Medulla oblongata (tissue), 1 donor: ENCODE results near the gene WRNIP1.

Source experiments
- DNase-seq: peaks from one replicate; pipeline ENCODE4 v3.0.0-alpha.2; 2015; ENCODE audit errors: extremely low spot score

The WRNIP1 gene

DNA sequence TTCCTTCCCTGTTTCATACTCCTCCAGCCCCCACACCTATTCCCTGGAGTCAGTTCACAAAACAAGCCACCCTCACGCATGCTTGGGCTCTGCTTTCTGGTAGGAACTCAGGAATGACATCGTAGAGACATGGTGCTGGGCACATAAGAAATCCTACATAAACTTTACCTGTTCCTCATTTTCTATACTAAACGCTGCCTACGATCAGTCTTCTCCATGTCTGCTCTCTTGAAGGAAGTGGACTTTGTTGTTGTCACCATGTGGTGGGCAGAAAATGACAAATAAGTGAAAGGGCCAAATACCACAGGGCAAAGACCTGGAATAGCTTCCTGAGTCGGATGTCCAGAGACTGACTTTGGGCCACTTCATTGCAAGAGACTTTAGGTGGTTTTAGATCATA is 24.6 kb upstream of the WRNIP1 start:
- no peak for DNase-seq

GRCh38 chr6:2741756-2742155 is 23.4 kb upstream of the WRNIP1 start:
- DNase-seq: no peak

DNA sequence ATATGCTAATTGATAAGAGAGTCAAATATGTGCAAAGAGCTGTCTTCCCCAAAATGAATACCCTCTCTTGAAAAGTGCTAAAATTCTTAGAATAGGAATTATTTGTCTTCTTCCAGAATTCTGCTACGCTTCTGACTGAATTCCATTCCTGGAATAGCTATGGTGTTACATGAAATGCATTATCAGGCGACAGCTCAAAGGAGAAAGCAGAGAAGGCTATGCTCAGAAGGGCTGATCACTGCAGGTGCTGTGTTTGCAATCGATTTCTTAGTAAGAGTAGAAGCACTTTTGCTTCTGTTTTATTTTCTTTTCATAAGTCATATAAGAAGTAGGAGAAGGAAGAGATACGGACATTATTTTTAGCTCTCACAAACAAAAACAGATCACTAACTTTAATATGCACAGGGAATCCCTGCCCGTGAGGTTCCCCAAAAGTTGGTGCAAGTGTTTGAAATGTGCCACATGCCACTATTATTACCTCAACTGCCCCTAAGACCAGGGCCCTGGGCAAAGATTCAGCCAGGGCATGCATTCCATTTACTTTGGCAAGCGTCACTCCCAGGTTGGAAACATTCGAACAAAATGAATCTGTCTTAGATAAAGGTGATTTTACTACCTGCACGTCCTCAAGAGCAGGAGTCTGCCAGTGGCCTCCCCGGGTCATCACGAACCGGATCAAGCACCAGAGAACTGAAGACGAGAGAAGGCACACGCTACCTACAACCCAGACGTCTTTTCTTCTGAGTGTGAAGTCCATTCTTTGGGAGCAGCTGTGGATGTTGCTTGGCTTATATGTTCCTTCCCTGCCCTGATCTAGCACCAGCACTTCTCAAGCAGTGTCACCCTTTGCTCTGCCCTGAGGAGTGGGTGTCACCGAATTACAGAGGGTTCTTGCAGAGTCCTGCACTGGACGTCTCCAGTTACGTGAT is 21.6 kb upstream of the WRNIP1 start:
- DNase-seq: no peak

DNA sequence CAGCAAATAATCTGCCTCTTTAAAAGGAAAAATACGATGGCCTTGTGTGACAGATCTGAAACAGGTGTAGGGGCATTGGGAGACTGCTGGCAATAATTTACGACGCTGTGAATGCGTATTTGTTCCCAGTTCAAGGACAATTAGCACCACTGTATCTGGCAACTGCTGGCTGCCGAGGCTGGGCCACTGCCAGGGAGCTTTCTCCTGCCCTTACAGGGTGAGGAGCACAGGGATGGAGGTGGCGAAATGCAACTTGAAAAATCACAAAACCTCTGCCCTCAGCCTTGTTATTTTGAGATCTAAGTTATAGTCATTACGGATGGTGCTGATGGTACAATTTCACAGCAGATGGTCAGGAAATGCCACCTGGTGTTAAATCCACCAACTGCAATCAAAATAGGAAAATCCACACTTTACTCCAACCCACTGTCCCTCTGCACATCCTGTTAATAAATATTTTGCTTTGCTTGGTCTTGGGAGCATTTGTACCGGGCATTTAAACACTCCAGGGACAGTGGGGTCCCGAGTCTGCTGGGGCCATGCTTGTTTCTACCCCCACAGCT is 20.9 kb upstream of the WRNIP1 start:
- peak; percentile 69 for DNase-seq

GRCh38 chr6:2744778-2745177 is 20.4 kb upstream of the WRNIP1 start:
- no peak for DNase-seq

GRCh38 chr6:2745246-2745645 is 19.9 kb upstream of the WRNIP1 start:
- no peak for DNase-seq

- no peak for DNase-seq
Observed at GRCh38 chr6:2746557-2747061, 18.6 kb upstream of the WRNIP1 start.

DNA sequence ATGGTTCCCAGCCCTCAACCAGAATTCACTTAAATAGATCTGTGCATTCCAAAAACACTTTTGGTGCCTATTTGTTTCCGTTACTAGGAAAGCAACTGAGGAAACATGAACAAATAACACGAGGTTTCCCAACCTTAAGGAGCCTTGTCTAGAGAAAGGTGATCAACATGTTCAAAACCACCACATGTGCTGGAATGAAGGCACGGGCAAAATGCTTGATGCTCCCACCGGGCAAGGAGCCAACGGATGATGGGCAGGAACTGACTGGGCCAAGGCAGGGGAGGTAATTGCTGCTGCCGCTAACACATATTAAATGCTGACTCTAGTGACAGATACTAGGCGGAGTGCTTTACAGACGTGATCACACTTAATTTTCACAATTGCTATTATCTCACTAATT is 17.0 kb upstream of the WRNIP1 start:
- no peak for DNase-seq

DNA sequence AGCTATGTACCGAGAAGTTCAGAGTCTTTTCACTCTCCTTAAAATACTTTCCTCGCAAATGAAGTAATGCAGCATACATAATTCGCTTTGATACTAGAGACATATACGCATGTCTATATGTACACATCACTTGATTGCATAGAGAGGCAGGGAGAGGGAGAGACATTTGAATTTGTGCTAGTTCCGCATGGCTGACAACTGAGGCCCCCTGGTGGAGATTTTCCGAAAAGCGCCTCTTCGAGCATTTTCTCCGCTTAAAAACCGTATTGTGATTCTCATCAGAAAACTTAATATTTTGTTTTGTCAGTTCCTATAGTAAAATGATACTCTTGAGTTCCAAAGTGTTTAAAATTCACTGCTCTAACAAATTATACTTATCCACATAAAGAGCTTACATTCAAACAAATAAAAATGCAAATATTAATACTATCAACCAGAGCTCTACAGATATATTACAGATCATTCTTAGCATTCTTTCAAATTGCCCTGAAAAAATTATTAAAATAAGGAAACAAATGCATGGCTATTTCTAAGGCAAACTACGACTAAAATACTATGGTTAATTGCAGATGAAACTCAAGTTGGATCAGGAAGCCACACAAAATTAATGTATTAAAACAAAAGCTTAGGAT is 15.1 kb upstream of the WRNIP1 start:
- peak; percentile 88 for DNase-seq

DNA sequence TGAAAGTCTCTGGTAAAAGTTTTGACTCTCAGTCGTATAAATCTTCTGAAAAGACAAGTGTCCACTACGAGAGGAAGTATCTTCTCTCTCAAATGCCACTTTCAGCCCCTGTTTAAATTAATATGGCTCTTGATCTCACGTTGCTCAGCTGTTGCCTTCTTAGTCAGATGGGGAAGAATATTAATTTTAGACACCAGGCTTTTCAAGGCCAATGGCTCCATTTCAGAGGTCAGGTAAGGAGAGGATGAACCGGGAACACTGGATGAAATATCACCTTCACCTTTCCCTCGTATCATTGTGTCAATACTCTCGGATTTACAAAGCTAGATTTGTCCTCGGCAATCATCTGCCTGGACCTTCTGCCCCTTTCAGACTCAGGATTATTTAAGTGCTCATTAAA is 14.4 kb upstream of the WRNIP1 start, which contains the start of gene MYLK4:
MYLK4 (minus strand) TSS at position 91 of the 400 bp plus-strand sequence. CDS start 1,628 bp downstream, outside the sequence.
- no peak for DNase-seq

DNA sequence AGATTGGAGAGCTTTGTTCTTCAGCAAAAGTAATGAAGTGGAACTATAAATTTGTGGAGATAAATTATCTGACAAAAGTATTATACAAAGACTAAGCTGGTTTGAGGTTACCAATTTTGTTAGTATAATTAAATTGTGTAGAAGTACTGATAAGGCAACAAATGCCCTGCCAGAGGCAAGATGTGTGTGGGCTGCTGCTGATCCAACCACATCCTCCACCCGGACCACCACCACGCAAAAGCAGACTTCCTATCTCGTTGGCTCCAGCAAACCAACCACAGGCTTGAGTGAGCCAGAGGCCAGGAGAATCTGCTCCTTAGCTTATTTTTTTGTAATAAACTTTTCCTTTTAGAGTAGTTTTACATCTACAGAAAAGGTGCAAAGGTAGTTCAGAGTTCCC is 13.3 kb upstream of the WRNIP1 start:
- DNase-seq: no peak

GRCh38 chr6:2752477-2753109 is 12.6 kb upstream of the WRNIP1 start:
- DNase-seq: no peak

DNA sequence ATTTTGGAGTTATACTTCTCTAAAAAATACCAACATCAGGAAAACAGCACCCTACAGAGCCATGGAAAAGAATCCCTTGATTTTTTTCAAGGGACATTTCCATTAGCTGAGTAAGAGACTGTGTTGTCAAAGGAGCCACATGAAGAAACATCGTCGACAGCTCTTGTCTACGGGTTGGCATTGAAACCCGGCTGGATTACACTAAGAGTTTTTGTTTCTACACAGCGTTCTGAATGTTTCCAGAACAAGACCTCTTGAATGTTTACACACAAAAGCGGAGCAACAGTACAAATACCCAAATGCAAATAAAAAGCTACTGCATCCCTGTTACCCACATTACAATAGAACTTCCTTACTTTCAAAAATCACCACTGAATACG is 12.1 kb upstream of the WRNIP1 start:
- peak; percentile 81 for DNase-seq

- no peak for DNase-seq
Observed at GRCh38 chr6:2753743-2754142, 11.4 kb upstream of the WRNIP1 start.

- no peak for DNase-seq
Observed at GRCh38 chr6:2754393-2754792, 10.8 kb upstream of the WRNIP1 start.

- DNase-seq: no peak
Observed at GRCh38 chr6:2754911-2755310, 10.3 kb upstream of the WRNIP1 start.

- no peak for DNase-seq
Observed at GRCh38 chr6:2755456-2755855, 9.7 kb upstream of the WRNIP1 start.

DNA sequence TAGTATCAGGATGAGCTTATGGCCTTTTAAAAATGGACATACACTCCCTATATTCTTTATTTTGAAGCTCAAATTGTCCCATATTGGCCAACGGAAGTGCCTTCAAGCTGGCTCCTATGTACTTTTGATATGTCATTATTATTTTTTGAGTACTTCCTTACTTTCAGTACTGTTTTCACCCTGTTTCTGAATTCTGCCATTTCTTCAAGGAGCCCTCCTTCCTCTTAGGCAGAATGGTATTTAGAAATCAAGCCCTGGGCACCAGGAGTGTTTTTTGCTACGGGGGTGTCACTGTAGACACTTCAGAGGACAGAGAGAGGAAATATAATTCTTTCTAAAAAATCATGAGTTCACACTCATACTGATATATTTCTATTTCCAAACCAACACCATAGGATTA is 9.0 kb upstream of the WRNIP1 start:
- DNase-seq: no peak

- no peak for DNase-seq
Observed at GRCh38 chr6:2756687-2757224, 8.4 kb upstream of the WRNIP1 start.

DNA sequence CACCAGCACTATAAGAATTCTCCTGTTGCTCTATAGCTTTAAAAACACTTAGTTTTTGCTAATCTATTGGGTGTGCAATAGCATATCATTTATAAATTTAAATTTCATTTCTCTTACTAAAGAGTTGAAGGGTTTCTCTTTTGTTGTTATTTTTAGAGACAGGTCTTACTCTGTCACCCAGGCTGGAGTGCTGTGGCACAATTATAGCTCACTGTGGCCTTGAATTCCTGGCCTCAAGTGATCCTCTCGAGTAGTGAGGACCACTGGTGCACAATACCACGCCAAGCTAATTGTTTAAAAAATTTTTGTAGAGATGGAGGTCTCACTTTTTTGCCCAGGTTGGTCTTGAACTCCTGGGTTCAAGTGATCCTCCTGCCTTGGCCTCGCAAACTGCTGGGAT is 6.2 kb upstream of the WRNIP1 start:
- DNase-seq: no peak

DNA sequence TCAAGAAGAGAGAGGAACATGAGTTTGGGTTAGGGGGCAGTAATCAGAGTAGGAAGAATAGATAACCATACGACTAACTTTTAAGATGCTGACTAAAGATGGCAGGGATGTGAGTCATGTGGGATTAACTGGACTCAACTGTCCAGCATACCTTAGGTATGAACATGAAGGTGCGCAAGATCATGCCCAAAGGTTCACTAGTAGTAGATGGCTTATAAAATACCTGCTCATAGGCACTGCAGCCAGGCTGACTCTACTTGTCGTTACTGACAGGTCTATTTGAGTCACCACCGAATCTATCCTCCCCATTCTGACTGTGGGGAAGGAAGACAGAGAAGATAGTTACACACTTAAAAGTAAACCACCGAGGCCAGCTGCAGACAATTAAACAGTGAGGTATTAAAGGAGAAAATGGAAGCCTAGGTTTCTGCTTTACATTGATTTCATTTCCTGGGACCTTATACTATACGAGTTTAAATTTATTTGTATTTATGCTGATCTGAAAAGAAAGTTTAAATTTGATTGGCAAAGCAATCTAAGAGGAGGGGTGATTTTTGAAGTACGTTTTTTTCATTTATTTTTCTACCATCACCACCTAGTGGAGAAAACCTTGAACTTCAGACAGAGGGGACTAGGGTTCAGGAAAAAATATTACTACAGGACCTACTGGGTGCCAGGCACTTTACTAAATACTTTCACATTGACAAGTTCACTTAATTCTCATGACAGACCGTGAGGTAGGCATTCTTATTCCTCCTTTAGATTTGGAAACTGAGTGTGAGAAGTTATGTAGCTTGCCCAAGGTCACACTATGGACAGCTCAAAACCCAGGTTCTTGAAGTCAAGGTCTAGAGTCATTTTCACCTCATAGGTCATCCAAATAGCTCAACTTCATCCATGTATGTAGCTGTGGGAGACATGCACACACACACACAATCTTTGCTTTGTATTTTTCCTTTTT is 4.0 kb upstream of the WRNIP1 start:
- no peak for DNase-seq
